ENCODE data around the gene CCP110. TPM values are rescaled to one million over a fixed set of nuclear protein-coding genes. Genes with fewer than 3 reads are reported as not detected.

Gene CCP110, protein sequence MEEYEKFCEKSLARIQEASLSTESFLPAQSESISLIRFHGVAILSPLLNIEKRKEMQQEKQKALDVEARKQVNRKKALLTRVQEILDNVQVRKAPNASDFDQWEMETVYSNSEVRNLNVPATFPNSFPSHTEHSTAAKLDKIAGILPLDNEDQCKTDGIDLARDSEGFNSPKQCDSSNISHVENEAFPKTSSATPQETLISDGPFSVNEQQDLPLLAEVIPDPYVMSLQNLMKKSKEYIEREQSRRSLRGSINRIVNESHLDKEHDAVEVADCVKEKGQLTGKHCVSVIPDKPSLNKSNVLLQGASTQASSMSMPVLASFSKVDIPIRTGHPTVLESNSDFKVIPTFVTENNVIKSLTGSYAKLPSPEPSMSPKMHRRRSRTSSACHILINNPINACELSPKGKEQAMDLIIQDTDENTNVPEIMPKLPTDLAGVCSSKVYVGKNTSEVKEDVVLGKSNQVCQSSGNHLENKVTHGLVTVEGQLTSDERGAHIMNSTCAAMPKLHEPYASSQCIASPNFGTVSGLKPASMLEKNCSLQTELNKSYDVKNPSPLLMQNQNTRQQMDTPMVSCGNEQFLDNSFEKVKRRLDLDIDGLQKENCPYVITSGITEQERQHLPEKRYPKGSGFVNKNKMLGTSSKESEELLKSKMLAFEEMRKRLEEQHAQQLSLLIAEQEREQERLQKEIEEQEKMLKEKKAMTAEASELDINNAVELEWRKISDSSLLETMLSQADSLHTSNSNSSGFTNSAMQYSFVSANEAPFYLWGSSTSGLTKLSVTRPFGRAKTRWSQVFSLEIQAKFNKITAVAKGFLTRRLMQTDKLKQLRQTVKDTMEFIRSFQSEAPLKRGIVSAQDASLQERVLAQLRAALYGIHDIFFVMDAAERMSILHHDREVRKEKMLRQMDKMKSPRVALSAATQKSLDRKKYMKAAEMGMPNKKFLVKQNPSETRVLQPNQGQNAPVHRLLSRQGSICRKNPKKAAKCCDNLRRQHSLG
- total RNA-seq = 25.9 and 30.2 TPM in 2 replicates

DNA sequence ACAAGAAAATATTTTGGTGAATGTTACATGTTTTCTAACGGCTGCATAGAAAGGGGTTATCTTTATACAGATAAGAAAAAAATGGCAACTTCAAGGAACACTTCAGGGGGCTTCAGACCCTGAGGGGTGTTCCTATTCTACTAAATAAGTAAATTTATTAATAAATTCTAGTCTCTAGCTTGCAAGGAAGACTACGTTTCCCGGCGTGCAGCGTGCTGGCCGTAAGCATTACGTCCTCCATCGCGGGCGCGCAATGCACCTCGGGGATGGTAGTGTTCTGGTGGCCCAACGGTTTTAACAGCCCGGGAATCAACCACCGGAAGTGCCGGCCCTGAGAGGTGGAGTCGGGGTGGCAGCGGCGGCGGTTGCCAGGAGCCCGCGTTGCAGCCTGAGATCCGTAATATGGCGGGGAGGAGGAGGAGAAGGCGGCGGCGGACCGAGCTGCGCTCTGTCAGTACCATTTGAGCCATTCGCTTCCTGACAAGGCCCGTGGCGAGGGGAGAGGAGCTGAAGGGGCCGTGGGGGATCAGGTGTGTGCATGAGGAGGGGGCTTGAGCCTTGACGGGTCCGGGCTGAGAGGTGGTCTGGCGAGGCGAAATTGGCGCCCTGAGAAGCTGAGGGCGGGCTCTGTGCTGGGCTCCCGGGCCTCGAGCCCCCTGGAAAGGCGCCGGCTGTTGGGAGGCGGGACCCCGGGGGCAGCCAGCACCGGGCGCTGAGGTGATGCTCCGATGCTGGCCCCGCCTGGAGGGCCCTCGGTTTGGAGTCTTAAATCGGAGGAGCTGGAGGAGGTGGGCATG lies at the start of gene CCP110:
TSS of gene CCP110 (plus strand) at position 384 of the 797 bp plus-strand sequence. CDS start 3,940 bp downstream, outside the sequence.
- intact Hi-C loops (cut with micrococcal nuclease) = loop anchor here (1.0 to 5.0 kb wide), 6 partner anchors 32 to 721 kb away; partner anchors contain the start of genes ARL6IP1 and VPS35L
- H3K27me3 Mint-ChIP-seq (ENCODE audit: low read depth) = no peaks in the 10 kb centered on the region

DNA sequence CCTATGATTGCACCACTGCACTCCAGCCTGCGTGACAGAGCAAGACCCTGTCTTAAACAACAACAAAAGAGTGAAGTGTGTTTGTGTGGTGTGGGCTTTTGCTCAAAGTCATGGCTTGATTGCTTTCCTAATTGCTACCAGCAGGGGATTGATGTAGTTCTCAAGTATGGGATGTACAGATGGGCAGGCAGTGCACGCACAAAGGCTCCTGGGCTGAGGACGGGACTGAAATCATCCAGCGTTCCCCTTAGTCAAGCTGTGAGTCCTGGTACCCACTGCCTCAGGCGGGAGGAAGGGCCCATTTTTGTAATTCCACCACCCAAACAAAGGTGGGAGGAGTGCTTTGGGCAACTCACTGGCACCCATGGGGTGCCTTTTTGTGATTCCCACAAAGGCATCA lies 49.1 kb upstream of the CCP110 start:
- H3K27me3 Mint-ChIP-seq (ENCODE audit: low read depth) = peaks cover 7% of the 10 kb centered on the region
- no peak overlapping the region for H3K27ac Mint-ChIP-seq
- no peaks in the 10 kb centered on the region for H3K4me1 Mint-ChIP-seq (ENCODE audit: low read depth)
- no peaks in the 10 kb centered on the region for H3K9me3 Mint-ChIP-seq
- no peaks in the 10 kb centered on the region for H3K36me3 Mint-ChIP-seq (ENCODE audit: low read depth)
- H3K4me3 Mint-ChIP-seq (ENCODE audit: low read depth) = no peak overlapping the region
- intact Hi-C loops (cut with micrococcal nuclease) = no loop called here
- no peak for DNase-seq (ENCODE audit: low spot score)

More for the DNA sequence above, at the start of gene CCP110:
- peak within 1 kb of the TSS; percentile 89 for H3K27ac Mint-ChIP-seq
- peaks cover 48% of the 10 kb centered on the region for H3K4me1 Mint-ChIP-seq (ENCODE audit: low read depth)
- no peaks in the 10 kb centered on the region for H3K9me3 Mint-ChIP-seq
- DNase-seq (ENCODE audit: low spot score) = peak; percentile 95
- H3K36me3 Mint-ChIP-seq (ENCODE audit: low read depth) = peaks cover 26% of the 10 kb centered on the region
- H3K4me3 Mint-ChIP-seq (ENCODE audit: low read depth) = peak within 1 kb of the TSS; percentile 92

DNA sequence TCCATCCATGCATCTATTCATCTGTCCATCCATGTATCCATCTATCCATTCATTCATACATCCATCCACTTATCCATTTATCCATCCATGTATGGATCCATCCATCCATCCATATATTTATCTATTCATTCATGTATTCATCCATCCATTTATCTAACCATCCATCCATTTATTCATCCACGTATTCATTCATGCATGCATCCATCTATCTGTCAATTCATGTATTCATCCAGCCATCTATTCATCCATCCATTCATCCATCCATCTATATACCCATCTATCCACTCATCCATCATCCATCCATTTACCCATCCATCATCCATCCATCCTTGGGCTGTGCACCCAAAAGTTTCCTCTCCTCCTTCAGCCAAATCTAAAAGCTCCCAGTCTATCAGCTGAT lies 45.2 kb upstream of the CCP110 start:
- H3K27me3 Mint-ChIP-seq (ENCODE audit: low read depth) = peaks cover 9% of the 10 kb centered on the region
- DNase-seq (ENCODE audit: low spot score) = no peak
- H3K9me3 Mint-ChIP-seq = no peaks in the 10 kb centered on the region
- no peaks in the 10 kb centered on the region for H3K4me1 Mint-ChIP-seq (ENCODE audit: low read depth)
- intact Hi-C loops (cut with micrococcal nuclease) = no loop called here
- no peak overlapping the region for H3K27ac Mint-ChIP-seq
- H3K36me3 Mint-ChIP-seq (ENCODE audit: low read depth) = no peaks in the 10 kb centered on the region
- H3K4me3 Mint-ChIP-seq (ENCODE audit: low read depth) = no peak overlapping the region

DNA sequence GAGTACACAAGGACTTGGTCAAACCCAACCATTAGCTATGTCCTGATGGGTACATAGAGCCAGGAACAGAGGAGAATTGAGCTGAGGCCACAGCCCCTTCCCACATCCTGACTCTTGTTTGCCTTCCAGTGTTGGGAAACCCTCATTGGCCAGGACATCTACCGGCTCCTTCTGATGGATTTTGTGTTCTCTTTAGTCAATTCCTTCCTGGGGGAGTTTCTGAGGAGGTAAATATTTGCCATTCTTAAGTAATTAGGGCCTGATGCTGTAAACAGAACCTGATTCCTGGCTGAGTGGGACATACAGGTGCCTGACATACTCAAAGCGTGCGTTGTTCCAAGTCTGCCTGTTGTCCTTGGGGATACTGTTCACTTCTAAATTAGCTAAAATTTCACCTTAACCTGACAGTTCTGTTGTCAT lies 44.4 kb upstream of the CCP110 start:
- Mint-ChIP-seq H3K27ac (no peak overlapping the region), H3K4me3 (ENCODE audit: low read depth) (no peak overlapping the region), H3K36me3 (ENCODE audit: low read depth) (no peaks in the 10 kb centered on the region), H3K4me1 (ENCODE audit: low read depth) (no peaks in the 10 kb centered on the region), H3K27me3 (ENCODE audit: low read depth) (peaks cover 9% of the 10 kb centered on the region), H3K9me3 (no peaks in the 10 kb centered on the region)
- no peak for DNase-seq (ENCODE audit: low spot score)
- intact Hi-C loops (cut with micrococcal nuclease) = no loop called here

DNA sequence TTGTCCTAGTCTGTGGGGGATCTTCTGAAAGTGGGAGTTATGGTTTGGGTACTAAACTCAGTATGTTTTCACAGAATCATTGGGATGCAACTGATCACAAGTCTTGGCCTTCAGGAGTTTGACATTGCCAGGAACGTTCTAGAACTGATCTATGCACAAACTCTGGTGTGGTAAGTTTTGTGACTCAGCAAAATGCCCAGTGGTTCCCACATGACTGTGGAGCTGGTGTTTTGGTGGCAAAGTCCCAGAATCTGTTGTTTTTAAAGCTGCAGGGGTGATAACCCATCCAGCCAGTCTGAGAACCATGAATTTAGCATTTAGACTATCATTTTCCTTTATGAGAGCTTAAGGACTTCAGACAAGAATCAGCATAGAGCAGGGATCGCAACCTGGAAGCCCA lies 42.4 kb upstream of the CCP110 start:
- Mint-ChIP-seq H3K4me1 (ENCODE audit: low read depth) (no peaks in the 10 kb centered on the region), H3K27ac (no peak overlapping the region), H3K27me3 (ENCODE audit: low read depth) (peaks cover 9% of the 10 kb centered on the region), H3K9me3 (no peaks in the 10 kb centered on the region), H3K4me3 (ENCODE audit: low read depth) (no peak overlapping the region), H3K36me3 (ENCODE audit: low read depth) (no peaks in the 10 kb centered on the region)
- DNase-seq (ENCODE audit: low spot score) = no peak
- intact Hi-C loops (cut with micrococcal nuclease) = no loop called here

DNA sequence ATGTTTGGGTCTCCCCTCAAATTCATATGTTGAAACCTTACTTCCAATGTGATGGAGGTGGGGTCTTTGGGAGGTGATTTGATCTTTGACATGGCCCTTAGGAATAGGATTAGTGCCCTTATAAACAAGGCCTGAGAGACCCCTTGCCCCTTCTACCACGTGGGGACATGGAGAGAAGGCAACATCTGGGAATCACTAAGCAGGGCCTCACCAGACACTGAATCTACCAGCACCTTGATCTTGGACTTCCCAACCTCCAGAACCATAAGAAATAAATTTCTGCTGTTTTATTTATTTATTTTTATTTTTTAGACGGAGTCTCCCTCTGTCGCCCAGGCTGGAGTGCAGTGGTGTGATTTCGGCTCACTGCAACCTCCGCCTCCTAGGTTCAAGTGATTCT lies 42.0 kb upstream of the CCP110 start:
- DNase-seq (ENCODE audit: low spot score) = no peak
- Mint-ChIP-seq H3K4me1 (ENCODE audit: low read depth) (no peaks in the 10 kb centered on the region), H3K27me3 (ENCODE audit: low read depth) (peaks cover 6% of the 10 kb centered on the region), H3K4me3 (ENCODE audit: low read depth) (no peak overlapping the region), H3K27ac (no peak overlapping the region), H3K9me3 (no peaks in the 10 kb centered on the region), H3K36me3 (ENCODE audit: low read depth) (no peaks in the 10 kb centered on the region)
- intact Hi-C loops (cut with micrococcal nuclease) = no loop called here

DNA sequence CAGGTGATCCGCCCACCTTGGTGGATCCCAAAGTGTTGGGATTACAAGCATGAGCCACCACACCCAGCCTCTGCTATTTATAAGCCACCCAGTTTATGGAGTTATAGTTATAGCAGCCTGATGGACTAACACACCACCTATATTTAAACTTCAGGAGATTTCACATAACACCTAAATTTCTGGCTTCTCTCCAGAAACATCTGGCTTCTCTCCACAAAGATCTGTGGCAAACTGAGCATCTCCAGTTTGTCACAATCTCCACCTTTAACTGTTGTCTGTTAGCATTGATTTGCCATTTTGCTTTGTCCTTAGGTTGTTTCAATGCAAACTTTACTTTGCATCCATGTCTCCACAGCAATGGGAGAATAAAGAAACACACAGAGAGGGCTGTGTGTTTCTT lies 41.5 kb upstream of the CCP110 start:
- DNase-seq (ENCODE audit: low spot score) = no peak
- no peak overlapping the region for H3K27ac Mint-ChIP-seq
- no peaks in the 10 kb centered on the region for H3K36me3 Mint-ChIP-seq (ENCODE audit: low read depth)
- H3K27me3 Mint-ChIP-seq (ENCODE audit: low read depth) = peaks cover 6% of the 10 kb centered on the region
- H3K4me3 Mint-ChIP-seq (ENCODE audit: low read depth) = no peak overlapping the region
- intact Hi-C loops (cut with micrococcal nuclease) = no loop called here
- no peaks in the 10 kb centered on the region for H3K4me1 Mint-ChIP-seq (ENCODE audit: low read depth)
- H3K9me3 Mint-ChIP-seq = no peaks in the 10 kb centered on the region

DNA sequence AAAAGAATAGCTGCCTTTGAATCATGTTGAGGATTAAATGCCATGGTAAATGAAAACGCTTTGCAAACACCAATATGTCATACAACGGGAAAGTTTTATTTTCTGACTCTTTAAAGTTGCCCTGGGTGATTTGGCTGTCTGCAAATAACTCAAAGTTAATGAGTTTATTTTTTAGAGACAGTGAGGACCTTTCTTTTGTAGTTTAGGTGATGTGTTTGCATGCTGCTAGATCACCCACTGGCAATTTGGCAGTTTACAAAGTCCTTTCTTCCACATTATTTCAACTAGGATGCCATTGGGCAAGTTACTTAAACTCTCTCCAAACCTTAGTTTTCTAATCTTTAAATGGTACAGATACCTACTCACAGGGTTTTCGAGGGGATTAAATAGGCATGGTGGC lies 39.6 kb upstream of the CCP110 start:
- H3K27me3 Mint-ChIP-seq (ENCODE audit: low read depth) = peaks cover 2% of the 10 kb centered on the region
- no peak overlapping the region for H3K27ac Mint-ChIP-seq
- intact Hi-C loops (cut with micrococcal nuclease) = no loop called here
- H3K4me3 Mint-ChIP-seq (ENCODE audit: low read depth) = no peak overlapping the region
- H3K4me1 Mint-ChIP-seq (ENCODE audit: low read depth) = no peaks in the 10 kb centered on the region
- H3K9me3 Mint-ChIP-seq = no peaks in the 10 kb centered on the region
- no peaks in the 10 kb centered on the region for H3K36me3 Mint-ChIP-seq (ENCODE audit: low read depth)
- no peak for DNase-seq (ENCODE audit: low spot score)

DNA sequence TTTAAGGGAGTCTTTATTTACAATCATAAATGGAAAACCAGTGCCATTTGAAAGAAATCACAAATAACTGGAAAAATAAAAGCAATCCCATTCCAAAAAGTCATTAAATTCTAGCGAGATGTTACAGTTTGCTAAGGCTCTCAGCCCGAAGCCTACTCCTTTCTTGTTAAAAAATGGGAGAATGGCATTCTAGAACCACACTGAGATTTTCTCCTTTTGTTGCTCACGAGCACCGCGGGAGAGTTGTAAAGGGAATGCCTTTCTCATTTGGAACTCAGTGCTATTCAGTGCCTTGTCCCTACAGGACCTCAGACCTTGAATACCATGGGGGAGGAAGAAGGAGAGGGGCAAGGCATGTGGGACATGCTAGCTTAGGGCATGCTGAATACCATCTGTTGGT lies 38.1 kb upstream of the CCP110 start:
- no peaks in the 10 kb centered on the region for H3K36me3 Mint-ChIP-seq (ENCODE audit: low read depth)
- no peaks in the 10 kb centered on the region for H3K27me3 Mint-ChIP-seq (ENCODE audit: low read depth)
- no peak for DNase-seq (ENCODE audit: low spot score)
- no peak overlapping the region for H3K27ac Mint-ChIP-seq
- no peaks in the 10 kb centered on the region for H3K4me1 Mint-ChIP-seq (ENCODE audit: low read depth)
- no peak overlapping the region for H3K4me3 Mint-ChIP-seq (ENCODE audit: low read depth)
- intact Hi-C loops (cut with micrococcal nuclease) = no loop called here
- H3K9me3 Mint-ChIP-seq = no peaks in the 10 kb centered on the region

DNA sequence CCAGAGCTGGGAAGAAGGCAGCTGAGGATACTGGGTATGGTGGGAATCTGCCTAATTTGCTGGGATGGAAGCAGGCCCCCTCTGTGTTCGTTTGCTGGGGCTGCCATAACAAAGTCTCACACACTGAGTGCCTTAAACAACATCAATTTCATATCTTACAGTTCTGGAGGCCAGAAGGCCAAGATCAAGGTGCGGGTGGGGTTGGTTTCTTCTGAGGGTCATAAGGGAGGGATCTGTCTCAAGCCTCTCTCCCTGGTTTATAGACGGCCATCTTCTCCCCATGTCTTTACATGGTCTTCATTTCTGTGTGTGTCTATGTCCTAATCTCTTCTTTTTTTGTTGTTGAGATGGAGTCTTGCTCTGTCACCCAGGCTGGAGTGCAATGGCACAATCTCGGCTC lies 37.7 kb upstream of the CCP110 start:
- Mint-ChIP-seq H3K36me3 (ENCODE audit: low read depth) (no peaks in the 10 kb centered on the region), H3K9me3 (no peaks in the 10 kb centered on the region), H3K27me3 (ENCODE audit: low read depth) (no peaks in the 10 kb centered on the region), H3K4me1 (ENCODE audit: low read depth) (no peaks in the 10 kb centered on the region), H3K27ac (no peak overlapping the region), H3K4me3 (ENCODE audit: low read depth) (no peak overlapping the region)
- DNase-seq (ENCODE audit: low spot score) = no peak
- intact Hi-C loops (cut with micrococcal nuclease) = no loop called here

DNA sequence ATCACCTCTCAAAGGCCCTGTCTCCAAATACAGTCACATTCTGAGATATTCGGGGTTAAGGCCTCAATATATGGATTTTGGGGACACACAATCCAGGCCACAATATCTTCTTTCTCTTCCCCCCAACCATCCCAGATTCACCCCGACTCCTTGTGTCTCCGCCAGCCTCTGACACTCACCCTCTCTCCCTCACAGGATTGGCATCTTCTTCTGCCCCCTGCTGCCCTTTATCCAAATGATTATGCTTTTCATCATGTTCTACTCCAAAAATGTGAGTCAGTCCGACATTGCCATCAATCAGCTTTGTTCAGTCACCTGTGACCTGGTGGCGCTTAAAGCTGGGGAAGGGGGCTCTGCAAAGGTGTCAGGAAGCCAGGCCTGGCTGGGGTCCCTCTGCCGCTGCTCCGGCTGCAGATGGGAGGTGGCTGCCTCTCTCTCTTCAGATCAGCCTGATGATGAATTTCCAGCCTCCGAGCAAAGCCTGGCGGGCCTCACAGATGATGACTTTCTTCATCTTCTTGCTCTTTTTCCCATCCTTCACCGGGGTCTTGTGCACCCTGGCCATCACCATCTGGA lies 36.9 kb upstream of the CCP110 start:
- no peaks in the 10 kb centered on the region for H3K9me3 Mint-ChIP-seq
- no peak overlapping the region for H3K27ac Mint-ChIP-seq
- intact Hi-C loops (cut with micrococcal nuclease) = no loop called here
- H3K27me3 Mint-ChIP-seq (ENCODE audit: low read depth) = no peaks in the 10 kb centered on the region
- DNase-seq (ENCODE audit: low spot score) = no peak
- H3K4me1 Mint-ChIP-seq (ENCODE audit: low read depth) = peaks cover under 1% of the 10 kb centered on the region
- H3K4me3 Mint-ChIP-seq (ENCODE audit: low read depth) = no peak overlapping the region
- no peaks in the 10 kb centered on the region for H3K36me3 Mint-ChIP-seq (ENCODE audit: low read depth)

DNA sequence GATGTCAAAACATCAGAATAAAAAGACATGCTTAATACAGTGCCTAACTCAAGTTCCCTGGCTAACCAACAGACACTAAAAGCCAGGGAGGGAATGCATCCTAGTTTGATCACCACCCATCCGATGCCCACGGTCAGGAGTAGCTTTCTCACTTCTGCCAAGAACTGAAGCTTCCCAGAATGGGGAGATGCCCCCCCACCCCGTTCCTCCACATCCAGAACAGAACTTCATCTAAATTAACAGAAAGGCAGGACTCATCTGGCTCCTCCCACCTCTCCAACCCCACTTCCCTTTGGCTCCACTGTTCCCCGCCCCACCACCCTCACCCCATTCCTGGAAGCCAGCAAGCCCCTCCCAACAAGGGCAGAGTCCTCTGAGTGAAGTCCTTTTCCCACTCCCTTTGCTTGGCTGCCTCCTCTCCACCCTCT lies 35.5 kb upstream of the CCP110 start:
- no peak for DNase-seq (ENCODE audit: low spot score)
- Mint-ChIP-seq H3K9me3 (no peaks in the 10 kb centered on the region), H3K4me1 (ENCODE audit: low read depth) (peaks cover 3% of the 10 kb centered on the region), H3K27me3 (ENCODE audit: low read depth) (no peaks in the 10 kb centered on the region), H3K36me3 (ENCODE audit: low read depth) (no peaks in the 10 kb centered on the region), H3K27ac (no peak overlapping the region), H3K4me3 (ENCODE audit: low read depth) (no peak overlapping the region)
- intact Hi-C loops (cut with micrococcal nuclease) = no loop called here
